Right atrium auricular region (tissue), 2 donors: Measurements from ENCODE around the gene SPDEF. TPM values are rescaled to one million over a fixed set of nuclear protein-coding genes. Genes with fewer than 3 reads are reported as not detected.

ENCODE experiments used
- DNase-seq: peaks from one replicate; pipeline ENCODE4 v3.0.0-alpha.2; 2019; ENCODE audit warnings: low spot score
- H3K27ac ChIP-seq, 2 donors: fragments of 200-600 bp; sonication (generic); 1 replicate in 1 of 2; 2 replicates in 1 of 2; pipeline ENCODE4 v1.5.1; 2016 to 2019
- H3K27me3 ChIP-seq, 2 donors: fragments of 200-600 bp; sonication (generic); one replicate each; pipeline versions ENCODE4 v1.5.1 to v1.6.0; 2017 to 2019
- H3K36me3 ChIP-seq: fragments of 200-600 bp; sonication (generic); one replicate; pipeline ENCODE4 v1.5.1; 2016
- H3K4me1 ChIP-seq, 2 donors: fragments of 200-600 bp; sonication (generic); one replicate each; pipeline versions ENCODE4 v1.5.1 to v1.6.0; 2017 to 2019
- H3K4me3 ChIP-seq, 2 donors: fragments of 200-600 bp; sonication (generic); 1 replicate in 1 of 2; 2 replicates in 1 of 2; pipeline ENCODE4 v1.5.1; 2017 to 2019; ENCODE audit warnings: mild to moderate bottlenecking in 1 of 2, moderate library complexity in 1 of 2
- H3K9me3 ChIP-seq, 2 donors: fragments of 200-600 bp; sonication (generic); one replicate each; pipeline ENCODE4 v1.5.1; 2019
- CTCF ChIP-seq, 2 donors: fragments of 200-600 bp; sonication (generic); IDR thresholded peaks; one replicate each; pipeline ENCODE4 v1.5.1; 2019; ENCODE audit warnings: antibody characterized with exemption in 2 of 2
- total RNA-seq, 2 donors: library from RNA; depleted of rRNA; stranded (reverse); fragments of >200 nt; gene quantifications; one replicate each; pipeline ENCODE4 v1.1.0, GENCODE V29; 2016

The SPDEF gene
- total RNA-seq, 2 donors from 2014 or later = 0.22 to 0.31 TPM

GRCh38 chr6:34570066-34570833 is 14.1 kb upstream of the SPDEF start:
- Histone ChIP-seq H3K36me3 (no peaks in the 10 kb centered on the region), H3K27ac (no peak overlapping the region), H3K4me3 (no peak overlapping the region), H3K27me3 (no peaks in the 10 kb centered on the region), H3K9me3 (no peaks in the 10 kb centered on the region), H3K4me1 (no peaks in the 10 kb centered on the region)
- DNase-seq = no peak
- TF ChIP-seq CTCF (IDR thresholded peaks at IDR 0.05) = no peak

- TF ChIP-seq CTCF (IDR thresholded peaks at IDR 0.05) = no peak
- Histone ChIP-seq H3K36me3 (no peaks in the 10 kb centered on the region), H3K4me3 (no peak overlapping the region), H3K27ac (no peak overlapping the region), H3K9me3 (no peaks in the 10 kb centered on the region), H3K4me1 (no peaks in the 10 kb centered on the region), H3K27me3 (no peaks in the 10 kb centered on the region)
- DNase-seq = no peak
These were observed 13.3 kb upstream of the SPDEF start for GRCh38 chr6:34569361-34569973.

GRCh38 chr6:34568341-34569201 is 12.4 kb upstream of the SPDEF start:
- no peaks in the 10 kb centered on the region for H3K27me3 ChIP-seq
- no peaks in the 10 kb centered on the region for H3K36me3 ChIP-seq
- H3K9me3 ChIP-seq = no peaks in the 10 kb centered on the region
- no peak for DNase-seq
- H3K4me1 ChIP-seq = no peaks in the 10 kb centered on the region
- no peak for TF ChIP-seq CTCF (IDR thresholded peaks at IDR 0.05)
- no peak overlapping the region for H3K27ac ChIP-seq
- H3K4me3 ChIP-seq = no peak overlapping the region

GRCh38 chr6:34566830-34567546 is 10.9 kb upstream of the SPDEF start:
- Histone ChIP-seq H3K36me3 (no peaks in the 10 kb centered on the region), H3K4me1 (no peaks in the 10 kb centered on the region), H3K4me3 (no peak overlapping the region), H3K27ac (no peak overlapping the region), H3K27me3 (no peaks in the 10 kb centered on the region), H3K9me3 (no peaks in the 10 kb centered on the region)
- no peak for DNase-seq
- TF ChIP-seq CTCF (IDR thresholded peaks at IDR 0.05) = no peak

- Histone ChIP-seq H3K4me1 (peaks cover 0 to 3% of the 10 kb centered on the region in 2 donors), H3K9me3 (no peaks in the 10 kb centered on the region), H3K4me3 (no peak overlapping the region), H3K36me3 (no peaks in the 10 kb centered on the region), H3K27ac (no peak overlapping the region), H3K27me3 (no peaks in the 10 kb centered on the region)
- no peak for TF ChIP-seq CTCF (IDR thresholded peaks at IDR 0.05)
- DNase-seq = no peak
These were observed 9.6 kb upstream of the SPDEF start for GRCh38 chr6:34565722-34566137.
